WI38 (cell line): ENCODE results near the gene PHIP.
A peak's percentile ranks its signal among the peaks of the same experiment; 100 is the strongest.
"Not testable (repeated sequence)": the region's sequence is repeated elsewhere in the genome, so short reads cannot be mapped to it uniquely, and the experiment has no call there.

ENCODE experiments used
- H3K4me3 ChIP-seq: 2 replicates; pipeline ENCODE4 v1.5.1; 2011; ENCODE audit warnings: low read depth, mild to moderate bottlenecking, control low read depth, low read length
- TF ChIP-seq, protein P1 (sequence below): IDR thresholded peaks from 2 replicates; pipeline ENCODE4 v1.5.1; 2012; ENCODE audit warnings: low read depth, mild to moderate bottlenecking, control low read depth, low read length

The PHIP gene

DNA sequence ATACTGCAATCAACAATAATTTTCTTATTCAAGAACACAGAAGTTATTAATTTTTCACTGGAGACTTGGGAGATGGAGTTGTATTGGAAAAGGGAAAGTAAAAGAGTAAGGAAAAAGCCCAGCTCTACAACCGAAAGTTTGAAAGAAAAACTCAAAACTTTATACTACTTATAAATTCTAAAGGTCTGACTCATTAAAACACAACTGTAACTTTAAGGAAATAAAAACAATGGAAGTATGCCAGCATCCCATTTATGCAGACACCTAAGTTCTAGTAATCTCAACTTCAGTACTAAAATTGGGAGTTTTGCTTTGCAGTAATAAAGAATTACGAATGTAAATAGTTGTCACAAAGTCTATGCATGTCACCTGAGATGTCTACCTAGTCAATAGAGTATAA, 130.1 kb downstream of the PHIP start:
- H3K4me3 ChIP-seq: peak overlapping the region; percentile 11; the same call in 1 of the 2 replicates
- TF ChIP-seq, protein P1, sequence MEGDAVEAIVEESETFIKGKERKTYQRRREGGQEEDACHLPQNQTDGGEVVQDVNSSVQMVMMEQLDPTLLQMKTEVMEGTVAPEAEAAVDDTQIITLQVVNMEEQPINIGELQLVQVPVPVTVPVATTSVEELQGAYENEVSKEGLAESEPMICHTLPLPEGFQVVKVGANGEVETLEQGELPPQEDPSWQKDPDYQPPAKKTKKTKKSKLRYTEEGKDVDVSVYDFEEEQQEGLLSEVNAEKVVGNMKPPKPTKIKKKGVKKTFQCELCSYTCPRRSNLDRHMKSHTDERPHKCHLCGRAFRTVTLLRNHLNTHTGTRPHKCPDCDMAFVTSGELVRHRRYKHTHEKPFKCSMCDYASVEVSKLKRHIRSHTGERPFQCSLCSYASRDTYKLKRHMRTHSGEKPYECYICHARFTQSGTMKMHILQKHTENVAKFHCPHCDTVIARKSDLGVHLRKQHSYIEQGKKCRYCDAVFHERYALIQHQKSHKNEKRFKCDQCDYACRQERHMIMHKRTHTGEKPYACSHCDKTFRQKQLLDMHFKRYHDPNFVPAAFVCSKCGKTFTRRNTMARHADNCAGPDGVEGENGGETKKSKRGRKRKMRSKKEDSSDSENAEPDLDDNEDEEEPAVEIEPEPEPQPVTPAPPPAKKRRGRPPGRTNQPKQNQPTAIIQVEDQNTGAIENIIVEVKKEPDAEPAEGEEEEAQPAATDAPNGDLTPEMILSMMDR: no peak

DNA sequence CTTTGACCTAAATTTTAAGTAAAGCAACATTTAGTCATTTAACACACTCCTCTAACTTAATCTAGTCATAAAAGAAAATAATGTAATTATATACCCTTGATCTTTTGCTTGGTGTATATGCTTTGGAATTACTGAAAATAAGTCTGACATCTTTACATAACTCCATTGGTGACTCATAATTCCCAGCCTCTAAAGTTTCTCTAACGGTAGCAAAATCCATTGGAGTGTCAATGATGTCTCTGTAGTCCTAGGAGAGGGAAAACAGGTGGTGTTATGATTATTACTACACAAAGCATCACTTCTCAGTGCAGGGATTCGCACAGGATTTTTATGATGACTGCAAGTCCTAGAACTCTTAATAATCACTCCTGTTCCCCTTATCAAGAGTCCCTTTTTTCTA, 130.5 kb downstream of the PHIP start:
- TF ChIP-seq, protein P1: no peak
- peak overlapping the region; percentile 11; the same call in 1 of the 2 replicates for H3K4me3 ChIP-seq

- TF ChIP-seq, protein P1: no peak
- H3K4me3 ChIP-seq: no peak overlapping the region
These were observed 135.6 kb downstream of the PHIP start for GRCh38 chr6:78942446-78942845.

DNA sequence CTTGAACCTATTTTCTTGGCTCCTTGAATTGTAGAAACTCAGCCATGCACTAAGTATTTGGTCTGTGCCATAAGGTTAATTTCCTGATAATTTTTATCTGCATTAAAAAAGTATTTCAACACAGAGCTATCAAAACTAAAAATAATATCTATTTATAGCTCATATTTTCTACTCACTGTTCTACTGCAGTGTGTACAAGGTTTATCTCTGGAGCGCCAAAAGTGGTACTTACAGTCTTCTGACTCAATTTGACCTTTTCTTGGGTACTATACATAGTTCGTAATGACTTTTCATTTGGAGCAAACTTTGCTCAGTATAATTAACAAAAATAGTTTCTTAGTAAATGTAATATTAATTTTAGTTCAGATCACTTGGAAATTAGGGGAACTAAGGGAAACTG, 141.5 kb downstream of the PHIP start:
- no peak overlapping the region for H3K4me3 ChIP-seq
- TF ChIP-seq, protein P1: no peak

DNA sequence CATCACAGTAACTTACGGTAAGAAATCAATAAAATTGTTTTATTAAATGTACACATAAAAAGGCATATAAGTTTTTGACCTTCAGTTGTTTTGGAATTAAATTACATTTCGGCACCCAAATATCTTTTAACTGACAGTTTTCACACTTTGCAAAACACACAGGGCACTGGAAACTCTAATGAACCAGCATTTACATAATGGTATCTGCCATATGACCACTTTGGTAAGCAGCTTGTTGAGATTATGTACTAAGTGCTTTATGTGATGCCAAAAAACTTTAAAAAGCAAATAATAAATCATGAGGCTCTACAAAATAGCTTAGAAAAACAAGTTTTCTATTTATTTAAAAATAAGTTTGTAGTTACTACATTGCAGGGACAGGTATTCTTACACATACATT, 142.5 kb downstream of the PHIP start:
- H3K4me3 ChIP-seq: no peak overlapping the region
- TF ChIP-seq, protein P1: no peak

DNA sequence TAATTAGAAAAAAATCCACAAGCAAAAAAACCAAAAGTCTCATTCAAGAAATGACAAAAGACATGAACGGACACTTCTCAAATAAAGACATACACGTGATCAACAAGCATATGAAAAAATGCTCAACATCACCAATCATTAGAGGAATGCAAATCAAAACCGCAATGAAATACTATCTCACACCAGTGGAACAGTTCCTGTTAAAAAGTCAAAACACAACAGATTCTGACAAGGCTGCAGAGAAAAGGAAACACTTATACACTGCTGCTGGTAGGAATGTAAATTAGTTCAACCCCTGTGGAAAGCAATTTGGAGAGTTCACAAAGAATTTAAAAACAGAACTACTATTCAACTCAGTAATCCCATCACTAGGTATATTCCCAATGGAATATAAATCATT, 152.7 kb downstream of the PHIP start:
- TF ChIP-seq, protein P1: no peak
- H3K4me3 ChIP-seq: no peak overlapping the region

GRCh38 chr6:78921168-78921567, 156.9 kb downstream of the PHIP start:
- H3K4me3 ChIP-seq: not testable (repeated sequence)

DNA sequence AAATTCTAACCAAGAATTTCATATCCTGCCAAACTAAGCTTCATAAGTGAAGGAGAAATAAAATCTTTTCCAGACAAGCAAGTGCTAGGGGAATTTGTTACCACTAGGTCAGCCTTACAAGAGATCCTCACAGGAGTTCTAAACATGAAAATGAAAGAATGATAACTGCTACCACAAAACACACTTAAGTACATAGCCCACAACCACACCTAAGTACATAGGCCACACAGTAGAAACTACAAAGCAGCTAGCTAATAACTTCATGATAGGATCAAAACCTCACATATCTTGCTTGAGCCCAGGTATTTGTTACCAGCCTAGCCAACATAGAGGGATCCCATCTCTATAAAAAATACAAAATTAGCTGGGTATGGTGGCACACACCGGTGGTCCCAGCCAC, 160.3 kb downstream of the PHIP start:
- TF ChIP-seq, protein P1: no peak
- H3K4me3 ChIP-seq: no peak overlapping the region
